Naive thymus-derived CD8-positive, alpha-beta T cell (primary cell): ENCODE data around the gene ITFG1. TPM values are rescaled to one million over a fixed set of nuclear protein-coding genes. Genes with fewer than 3 reads are reported as not detected.
A peak's percentile ranks its signal among the peaks of the same experiment; 100 is the strongest.
"Not testable (repeated sequence)": the region's sequence is repeated elsewhere in the genome, so short reads cannot be mapped to it uniquely, and the experiment has no call there.

ENCODE experiments used
- ATAC-seq, 2 donors: fragments of 150-1000 bp; cut with Tn5 transposase in 1 of 2; sonication (Bioruptor Pico), chemical (Tn5 transposase) in 1 of 2; 1 replicate in 1 of 2; 2 replicates in 1 of 2; pipeline ENCODE4 v1.10.0; 2021; ENCODE audit warnings: mild to moderate bottlenecking in 2 of 2, moderate library complexity in 2 of 2
- POLR2A ChIA-PET: fragments of 350-600 bp; sonication (Branson Sonifier 250); formaldehyde crosslinking; loops from one replicate; lab custom pipeline; 2021; ENCODE audit warnings: antibody characterized with exemption; lab: Charles Lee
- DNase-seq, 10 donors: peaks; one replicate each; pipeline versions ENCODE4 v3.0.0 to v3.0.0-alpha.2; 2020 to 2022
- H3K27ac Mint-ChIP-seq, 10 donors: one replicate each; pipeline ENCODE4 v1.8.0; 2020 to 2022; ENCODE audit warnings: mild to moderate bottlenecking in 10 of 10, mixed read lengths in 10 of 10, moderate library complexity in 4 of 10, inconsistent platforms in 1 of 10
- H3K27me3 Mint-ChIP-seq, 5 donors: one replicate each; pipeline ENCODE4 v1.8.0; 2021 to 2022; ENCODE audit warnings: mixed read lengths in 5 of 5
- H3K36me3 Mint-ChIP-seq, 3 donors: one replicate each; pipeline ENCODE4 v1.8.0; 2020 to 2022; ENCODE audit warnings: mixed read lengths in 3 of 3, mild to moderate bottlenecking in 2 of 3, inconsistent platforms in 1 of 3
- H3K4me1 Mint-ChIP-seq, 4 donors: one replicate each; pipeline ENCODE4 v1.8.0; 2021 to 2022; ENCODE audit warnings: mixed read lengths in 4 of 4
- H3K4me3 Mint-ChIP-seq, 10 donors: one replicate each; pipeline ENCODE4 v1.8.0; 2020 to 2022; ENCODE audit warnings: mild to moderate bottlenecking in 10 of 10, mixed read lengths in 10 of 10, moderate library complexity in 6 of 10, inconsistent platforms in 1 of 10
- H3K9me3 Mint-ChIP-seq, 9 donors: one replicate each; pipeline ENCODE4 v1.8.0; 2020 to 2022; ENCODE audit warnings: mixed read lengths in 9 of 9, mild to moderate bottlenecking in 3 of 9, inconsistent platforms in 1 of 9, moderate library complexity in 1 of 9
- polyA plus RNA-seq, 3 donors: library from polyadenylated mRNA; unstranded; fragments of 300-500 nt; fragmentation: Illumina TruSeq; gene quantifications; one replicate each; pipeline ENCODE4 v1.2.3, GENCODE V29; 2021
- total RNA-seq, 8 experiments: library from RNA in 2 of 8; stranded (reverse) in 2 of 8; gene quantifications; one replicate each; pipeline ENCODE4 v1.2.3 and lab custom pipeline; 2021 to 2026

Gene ITFG1
- total and polyA plus RNA-seq, 5 experiments from 2014 or later: 16.9 to 23.1 (median 18.9) TPM

- Mint-ChIP-seq H3K4me1 (peaks cover 15 to 45% (median 26%) of the 10 kb centered on the region in 4 donors), H3K4me3 (no peak overlapping the region), H3K9me3 (no peaks in the 10 kb centered on the region), H3K36me3 (peaks cover 4 to 19% (median 5%) of the 10 kb centered on the region in 3 donors), H3K27me3 (no peaks in the 10 kb centered on the region), H3K27ac (peak overlapping the region in 1 of 10 donors; percentile 16)
- ATAC-seq: no peak
- DNase-seq: no peak
- POLR2A ChIA-PET: no interaction called here
These were observed 9.3 kb upstream of the ITFG1 start for GRCh38 chr16:47470211-47470610.

- H3K4me3 Mint-ChIP-seq: no peak overlapping the region
- H3K4me1 Mint-ChIP-seq: peaks cover 15 to 48% (median 31%) of the 10 kb centered on the region in 4 donors
- POLR2A ChIA-PET: no interaction called here
- no peaks in the 10 kb centered on the region for H3K27me3 Mint-ChIP-seq
- ATAC-seq (no peak), DNase-seq (no peak)
- peaks cover 4 to 22% (median 5%) of the 10 kb centered on the region in 3 donors for H3K36me3 Mint-ChIP-seq
- H3K27ac Mint-ChIP-seq: peak overlapping the region in 1 of 10 donors; percentile 25
- H3K9me3 Mint-ChIP-seq: no peaks in the 10 kb centered on the region
These were observed 8.4 kb upstream of the ITFG1 start for GRCh38 chr16:47469227-47469626.

GRCh38 chr16:47468070-47468689 lies 7.3 kb upstream of the ITFG1 start:
- Mint-ChIP-seq H3K4me1 (peaks cover 17 to 56% (median 40%) of the 10 kb centered on the region in 4 donors), H3K36me3 (peaks cover 4 to 26% (median 5%) of the 10 kb centered on the region in 3 donors)
- H3K27me3 Mint-ChIP-seq, H3K9me3 Mint-ChIP-seq, DNase-seq, H3K4me3 Mint-ChIP-seq, H3K27ac Mint-ChIP-seq, ATAC-seq: not testable (repeated sequence)
- POLR2A ChIA-PET: interaction anchor here (0.5 kb wide), 1 partner anchor 12 kb away, joined by 6 read pairs; no protein-coding TSS in a partner anchor

GRCh38 chr16:47467501-47467900 lies 6.6 kb upstream of the ITFG1 start:
- Mint-ChIP-seq H3K4me3 (no peak overlapping the region), H3K4me1 (peaks cover 19 to 63% (median 47%) of the 10 kb centered on the region in 4 donors), H3K27me3 (no peaks in the 10 kb centered on the region), H3K9me3 (no peaks in the 10 kb centered on the region), H3K27ac (peak overlapping the region in 1 of 10 donors; percentile 19), H3K36me3 (peaks cover 4 to 26% (median 5%) of the 10 kb centered on the region in 3 donors)
- DNase-seq (no peak), ATAC-seq (no peak)
- POLR2A ChIA-PET: no interaction called here

- peaks cover 2 to 24% (median 3%) of the 10 kb centered on the region in 3 donors for H3K36me3 Mint-ChIP-seq
- no peaks in the 10 kb centered on the region for H3K9me3 Mint-ChIP-seq
- H3K4me1 Mint-ChIP-seq: peaks cover 23 to 74% (median 53%) of the 10 kb centered on the region in 4 donors
- POLR2A ChIA-PET: no interaction called here
- DNase-seq (no peak), ATAC-seq (no peak)
- H3K27me3 Mint-ChIP-seq: no peaks in the 10 kb centered on the region
- peak overlapping the region in 1 of 10 donors; percentile 17 for H3K27ac Mint-ChIP-seq
- no peak overlapping the region for H3K4me3 Mint-ChIP-seq
These were observed 5.2 kb upstream of the ITFG1 start for GRCh38 chr16:47465919-47466630.

DNA sequence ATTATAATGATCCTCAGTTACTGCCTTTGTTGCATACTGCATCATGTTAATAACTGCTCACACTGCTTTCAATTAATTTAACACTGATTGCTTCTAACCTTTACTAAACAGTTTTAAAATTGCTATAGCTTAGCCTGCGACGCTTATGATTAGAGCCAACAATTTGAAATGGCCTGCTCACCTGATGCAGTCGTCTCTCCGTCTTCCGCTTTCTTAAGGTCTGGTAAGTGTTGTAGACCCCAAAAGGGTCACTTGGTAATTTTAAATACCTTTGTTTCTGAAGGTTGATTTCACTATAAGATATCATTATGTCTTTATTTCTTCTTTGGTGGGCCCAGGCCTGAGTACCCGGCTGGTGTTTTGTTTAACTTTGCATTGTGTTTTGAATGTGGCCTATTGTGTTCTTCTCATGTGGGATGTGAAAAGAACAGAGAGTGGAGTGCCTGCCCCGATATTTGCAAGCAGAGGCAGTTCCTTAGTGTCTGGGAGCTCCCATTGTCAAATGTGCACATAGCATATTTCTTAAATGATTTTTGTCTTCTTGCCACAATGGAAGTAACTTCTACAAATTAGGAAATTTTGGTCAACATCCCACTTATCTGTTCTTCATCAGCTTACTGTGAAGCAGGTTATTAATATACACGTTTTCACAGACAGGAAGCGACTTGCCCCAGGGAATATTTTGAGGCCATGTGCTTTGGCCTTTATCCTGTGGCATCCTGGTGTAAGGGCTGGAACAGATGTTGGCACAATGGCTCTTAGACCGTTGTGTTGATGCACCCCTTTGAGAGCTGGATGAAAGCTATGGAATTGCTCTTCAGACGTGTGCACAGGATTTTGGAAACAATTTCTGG lies 3.1 kb upstream of the ITFG1 start:
- Mint-ChIP-seq H3K36me3 (peaks cover 0 to 21% (median 1%) of the 10 kb centered on the region in 3 donors), H3K4me1 (peaks cover 28 to 74% (median 67%) of the 10 kb centered on the region in 4 donors), H3K4me3 (peak overlapping the region in 8 of 10 donors; percentile 6 to 66 (median 34)), H3K27ac (peak overlapping the region in 6 of 10 donors; percentile 12 to 73 (median 44)), H3K27me3 (no peaks in the 10 kb centered on the region), H3K9me3 (no peaks in the 10 kb centered on the region)
- no peak for ATAC-seq
- POLR2A ChIA-PET: no interaction called here
- no peak for DNase-seq

GRCh38 chr16:47461598-47462266 lies 869 bp upstream of the ITFG1 start:
- Mint-ChIP-seq H3K27me3 (no peaks in the 10 kb centered on the region), H3K4me1 (peaks cover 29 to 79% (median 68%) of the 10 kb centered on the region in 4 donors), H3K9me3 (no peaks in the 10 kb centered on the region), H3K27ac (peak overlapping the region; percentile 73 to 99 (median 96)), H3K4me3 (peak overlapping the region; percentile 90 to 99 (median 96)), H3K36me3 (peaks cover 0 to 28% (median 11%) of the 10 kb centered on the region in 3 donors)
- POLR2A ChIA-PET: interaction anchor here (0.6 to 1.9 kb wide), 7 partner anchors 12 to 892 kb away, joined by 3 to 11 read pairs (median 4); partner anchors contain the start of gene DNAJA2
- ATAC-seq (no peak), DNase-seq (peak in 3 of 10 donors; percentile 23 to 29 (median 28))

DNA sequence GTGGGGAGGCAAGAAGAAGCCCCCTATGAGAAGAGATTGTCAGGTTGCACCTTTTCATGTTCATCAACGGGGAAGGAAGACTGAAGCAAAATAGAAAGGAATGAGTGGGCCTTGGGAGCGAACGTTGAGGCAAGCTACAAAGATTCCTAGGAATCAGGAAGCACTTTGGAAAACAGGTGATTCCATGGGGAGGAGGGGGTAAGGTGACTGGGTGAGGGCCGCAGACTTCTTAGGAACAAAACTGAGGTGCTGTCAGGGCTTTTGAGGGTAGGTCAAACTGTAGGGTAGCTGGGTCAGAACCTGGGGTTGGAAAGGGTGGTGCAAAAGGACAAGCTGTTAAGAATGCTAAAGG lies 528 bp downstream of the ITFG1 start:
- POLR2A ChIA-PET: interaction anchor here (1.9 kb wide), 2 partner anchors 14 to 487 kb away, joined by 7 to 11 read pairs; partner anchors contain the start of gene DNAJA2

DNA sequence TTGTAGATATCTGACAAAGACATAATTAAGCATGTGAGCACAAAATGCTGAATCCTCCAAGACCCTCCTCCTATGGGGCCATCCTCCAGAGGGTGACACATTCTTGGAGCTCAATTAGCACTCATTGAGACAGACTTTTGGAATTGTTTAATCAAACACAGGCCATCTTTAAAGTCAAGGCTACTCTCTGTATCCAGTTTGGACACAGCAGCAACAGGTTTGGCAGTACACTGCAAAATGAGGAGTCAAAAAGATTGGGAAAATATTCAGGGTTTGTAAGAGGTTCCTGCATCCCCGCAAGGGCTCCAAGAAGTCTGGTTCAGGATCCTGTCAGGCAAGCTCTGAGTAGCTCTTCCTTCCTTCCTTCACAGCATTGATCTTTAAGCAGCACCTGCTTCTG lies 1.3 kb downstream of the ITFG1 start:
- Mint-ChIP-seq H3K27ac (peak overlapping the region; percentile 93 to 99 (median 97)), H3K4me1 (peaks cover 32 to 68% (median 65%) of the 10 kb centered on the region in 4 donors), H3K27me3 (no peaks in the 10 kb centered on the region), H3K4me3 (peak overlapping the region; percentile 90 to 99 (median 96)), H3K36me3 (peaks cover 0 to 43% (median 15%) of the 10 kb centered on the region in 3 donors), H3K9me3 (no peaks in the 10 kb centered on the region)
- ATAC-seq (no peak), DNase-seq (no peak)
- POLR2A ChIA-PET: no interaction called here

More for the DNA sequence above, 528 bp downstream of the ITFG1 start:
- H3K4me3 Mint-ChIP-seq: peak overlapping the region; percentile 90 to 99 (median 96)
- no peaks in the 10 kb centered on the region for H3K9me3 Mint-ChIP-seq
- peaks cover 0 to 40% (median 11%) of the 10 kb centered on the region in 3 donors for H3K36me3 Mint-ChIP-seq
- peak in 2 of 10 donors; percentile 1 to 2 for DNase-seq
- H3K27me3 Mint-ChIP-seq: no peaks in the 10 kb centered on the region
- no peak for ATAC-seq
- peaks cover 29 to 69% (median 66%) of the 10 kb centered on the region in 4 donors for H3K4me1 Mint-ChIP-seq
- peak overlapping the region; percentile 93 to 99 (median 97) for H3K27ac Mint-ChIP-seq

- ATAC-seq: no peak
- POLR2A ChIA-PET: no interaction called here
- Mint-ChIP-seq H3K27me3 (no peaks in the 10 kb centered on the region), H3K9me3 (no peaks in the 10 kb centered on the region), H3K27ac (peak overlapping the region in 2 of 10 donors; percentile 14 to 23), H3K36me3 (peaks cover 5 to 45% (median 23%) of the 10 kb centered on the region in 3 donors), H3K4me3 (peak overlapping the region in 1 of 10 donors; percentile 31), H3K4me1 (peaks cover 27 to 61% (median 58%) of the 10 kb centered on the region in 4 donors)
- no peak for DNase-seq
These were observed 2.5 kb downstream of the ITFG1 start for GRCh38 chr16:47458331-47458730.

GRCh38 chr16:47449788-47450187 lies 11.1 kb downstream of the ITFG1 start:
- no peak for DNase-seq
- peaks cover 5 to 80% (median 41%) of the 10 kb centered on the region in 3 donors for H3K36me3 Mint-ChIP-seq
- H3K27me3 Mint-ChIP-seq: no peaks in the 10 kb centered on the region
- POLR2A ChIA-PET: interaction anchor here (0.9 kb wide), 1 partner anchor 12 kb away, joined by 4 read pairs; the partner anchor contains the start of gene PHKB
- H3K4me3 Mint-ChIP-seq: no peak overlapping the region
- H3K9me3 Mint-ChIP-seq: no peaks in the 10 kb centered on the region
- peak overlapping the region in 1 of 10 donors; percentile 7 for H3K27ac Mint-ChIP-seq
- ATAC-seq: no peak
- H3K4me1 Mint-ChIP-seq: peaks cover 7 to 36% (median 23%) of the 10 kb centered on the region in 4 donors
